ENCODE measurements around the gene EXO1.
"Not testable (repeated sequence)": the region's sequence is repeated elsewhere in the genome, so short reads cannot be mapped to it uniquely, and the experiment has no call there.

Gene EXO1
- total RNA-seq: 2.7 to 24.3 (median 11.1) reads per million in 18 experiments

DNA sequence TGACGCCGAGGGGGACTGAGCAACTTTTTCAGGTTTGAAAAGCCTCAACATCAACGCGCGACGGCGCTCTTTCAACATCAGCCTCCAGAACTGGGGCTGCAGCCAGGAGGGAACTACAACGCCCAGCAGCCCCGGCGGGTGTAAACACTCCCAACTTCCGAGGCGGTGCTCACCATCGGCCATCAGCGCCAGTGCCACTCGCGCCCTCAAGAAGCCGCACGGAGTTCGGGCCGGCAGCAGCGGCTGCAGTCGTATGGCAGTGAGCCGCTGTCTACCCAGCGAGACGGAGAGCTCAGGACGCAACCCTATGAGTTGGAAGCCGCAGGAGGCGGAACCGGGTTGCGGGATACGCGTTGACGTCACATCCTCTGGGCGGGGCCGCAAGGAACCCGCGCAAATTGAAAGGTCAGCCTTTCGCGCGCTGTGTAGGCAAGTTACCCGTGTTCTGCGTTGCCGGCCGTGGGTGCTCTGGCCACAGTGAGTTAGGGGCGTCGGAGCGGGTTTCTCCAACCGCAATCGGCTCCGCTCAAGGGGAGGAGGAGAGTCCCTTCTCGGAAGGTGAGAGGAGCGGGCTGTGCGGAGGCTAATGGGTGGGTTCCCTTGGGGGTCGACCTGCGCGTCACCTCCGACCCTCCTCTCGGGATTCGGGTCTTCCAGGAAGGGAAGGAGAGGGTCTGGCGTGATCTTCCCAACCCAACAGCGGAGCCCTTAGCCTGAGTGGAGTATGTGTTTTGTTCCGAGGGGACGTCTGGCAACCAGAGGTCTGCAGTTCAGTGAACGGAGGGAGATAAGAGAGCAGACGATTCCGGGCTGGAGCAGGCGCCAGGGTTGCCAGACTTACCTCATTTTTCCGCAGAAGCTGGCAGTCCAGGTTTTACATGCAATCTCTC lies at the start of gene EXO1:
TSS of gene EXO1 (plus strand) at position 409 of the 890 bp plus-strand sequence. CDS start 2,222 bp downstream, outside the sequence.
- peak; percentile 88 to 89 for DNase-seq

DNA sequence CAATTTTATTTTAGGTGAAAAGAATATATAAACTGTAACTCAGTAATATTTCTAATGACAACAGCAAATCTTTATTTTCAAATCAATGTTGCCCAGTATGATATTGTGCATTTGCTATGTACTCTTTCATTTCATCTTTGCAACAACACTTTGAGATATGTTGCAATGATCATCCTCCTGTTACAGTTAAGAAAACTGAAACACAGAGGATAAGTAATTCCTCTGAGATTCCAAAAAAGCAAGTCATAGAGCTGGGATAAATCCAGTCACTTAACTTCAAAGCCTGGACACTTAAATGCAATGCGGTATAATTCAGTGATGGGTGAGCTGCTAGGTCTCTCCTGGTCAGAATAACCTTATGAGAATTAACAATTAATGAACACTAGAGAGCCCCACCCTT lies 48.6 kb upstream of the EXO1 start:
- DNase-seq: no peak

DNA sequence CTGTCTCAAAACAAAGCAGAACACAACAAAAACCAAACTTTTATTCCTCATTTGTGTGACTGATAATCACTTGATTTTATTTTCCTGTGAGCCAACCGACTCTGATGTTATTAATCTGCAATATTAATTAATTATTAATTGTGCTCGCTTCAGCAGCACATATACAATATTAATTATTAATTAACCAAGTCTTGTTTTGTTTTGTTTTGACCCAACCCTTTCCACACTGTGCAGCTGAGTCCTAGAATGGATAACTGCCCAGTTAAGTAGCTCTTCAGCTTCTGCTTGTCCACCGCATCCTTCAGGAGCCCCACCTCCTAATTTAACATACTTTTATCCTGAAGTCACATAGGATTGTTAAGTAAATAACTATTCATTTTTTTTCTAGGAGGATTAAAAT lies 47.4 kb upstream of the EXO1 start:
- DNase-seq: no peak

DNA sequence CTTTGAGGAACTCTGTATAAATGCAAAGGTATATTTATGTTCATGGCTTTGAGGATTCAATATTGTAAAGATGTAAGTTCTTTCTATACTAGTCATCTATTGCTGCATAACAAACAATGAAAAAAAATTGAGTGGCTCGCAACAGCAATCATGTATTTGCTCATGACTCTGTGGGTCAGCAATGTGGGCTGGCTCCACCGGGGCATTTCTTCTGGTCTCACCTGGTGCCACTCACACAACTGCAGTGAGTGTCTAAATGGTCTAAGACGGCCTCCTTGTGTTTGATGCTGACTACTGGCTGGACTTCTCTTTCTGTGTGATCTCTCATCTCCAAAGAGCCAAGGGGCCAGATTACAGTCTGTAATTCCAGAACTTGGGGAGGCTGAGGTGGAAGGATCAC lies 45.1 kb upstream of the EXO1 start:
- DNase-seq: no peak

DNA sequence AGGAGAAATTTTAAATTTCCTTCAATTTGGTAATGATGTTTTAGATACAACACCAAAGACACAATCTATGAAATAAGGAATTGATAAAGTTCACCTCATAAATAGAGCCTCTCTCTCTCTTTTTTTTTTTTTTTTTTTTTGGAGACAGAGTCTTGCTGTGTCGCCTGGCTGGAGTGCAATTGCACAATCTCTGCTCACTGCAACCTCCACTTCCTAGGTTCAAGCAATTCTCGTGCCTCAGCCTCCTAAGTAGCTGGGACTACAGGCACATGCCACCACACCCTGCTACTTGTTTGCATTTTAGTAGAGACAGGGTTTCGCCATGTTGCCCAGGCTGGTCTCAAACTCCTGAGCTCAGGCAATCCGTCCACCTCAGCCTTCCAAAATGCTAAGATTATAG lies 43.3 kb upstream of the EXO1 start:
- DNase-seq: not testable (repeated sequence)

DNA sequence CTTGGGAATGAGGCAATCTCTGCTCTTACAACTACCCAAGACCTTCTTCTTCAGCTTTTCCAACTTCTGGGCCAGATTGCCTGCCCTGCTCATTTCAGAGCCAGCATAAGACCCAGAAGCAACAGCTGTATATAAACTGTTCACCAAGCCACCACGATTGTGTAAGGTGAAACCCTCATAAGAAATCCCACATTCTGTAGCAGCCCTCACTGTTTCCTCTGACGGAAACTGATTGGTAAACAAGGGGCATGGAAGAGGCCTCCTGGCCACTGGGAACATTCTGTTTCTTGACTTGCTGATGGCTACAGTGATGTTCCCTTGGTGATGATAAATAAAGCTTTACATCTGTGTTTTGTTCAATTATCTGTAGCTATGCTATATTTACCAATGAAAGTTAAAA lies 39.7 kb upstream of the EXO1 start:
- no peak for DNase-seq

DNA sequence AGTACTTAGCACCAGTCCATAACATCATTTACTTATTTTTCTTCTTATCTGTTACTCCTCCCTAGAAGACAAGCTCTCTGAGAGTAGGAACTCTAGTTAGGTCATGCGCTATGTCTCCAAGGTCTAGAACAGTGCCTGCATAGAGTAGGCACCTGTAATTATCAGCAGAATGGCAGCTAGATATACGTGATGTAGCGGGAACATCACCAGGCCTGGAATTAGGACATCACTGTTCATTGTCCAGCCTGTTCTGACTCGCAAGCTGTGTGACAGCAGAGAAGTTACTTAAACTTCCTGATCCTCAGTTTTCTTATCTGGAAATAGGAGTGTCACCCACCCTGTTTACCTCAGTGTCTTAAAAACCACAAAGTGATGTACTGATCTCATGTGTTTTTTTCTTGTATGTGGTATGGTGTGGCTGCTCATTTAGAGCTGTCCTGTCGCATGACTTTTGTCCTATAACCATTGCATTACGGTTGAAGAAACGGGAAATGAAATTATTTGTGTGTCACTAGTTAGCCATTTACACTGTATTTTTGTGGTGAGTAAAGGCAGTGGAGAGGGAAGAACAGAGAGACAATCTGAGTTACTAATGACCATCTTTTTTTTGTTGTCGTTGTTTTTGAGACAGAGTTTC lies 37.1 kb upstream of the EXO1 start:
- peak; percentile 75 to 81 for DNase-seq

DNA sequence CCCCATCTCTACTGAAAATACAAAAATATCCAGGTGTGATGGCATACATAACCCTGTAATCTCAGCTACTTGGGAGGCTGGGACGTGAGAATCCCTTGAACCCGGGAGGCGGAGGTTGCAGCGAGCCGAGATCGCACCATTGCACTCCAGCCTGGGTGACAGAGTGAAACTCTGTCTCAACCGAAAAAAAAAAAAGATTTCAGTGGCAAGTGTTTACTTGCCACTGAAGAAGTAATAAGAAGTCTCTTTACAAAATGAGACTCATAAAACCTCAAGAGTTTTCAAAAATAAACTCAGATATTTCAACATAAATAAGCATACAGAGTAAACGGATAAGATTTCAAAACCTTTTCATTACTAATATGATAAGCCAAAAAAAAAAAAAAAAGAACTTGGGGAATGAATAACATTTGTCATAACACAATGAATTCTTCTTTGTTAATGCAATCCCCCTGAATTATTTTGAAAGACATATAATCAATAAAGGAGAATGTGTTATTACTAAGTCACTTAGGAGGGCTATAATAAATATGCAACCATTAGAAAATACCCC lies 34.2 kb upstream of the EXO1 start:
- DNase-seq: peak in 1 of 2 donors; percentile 70

DNA sequence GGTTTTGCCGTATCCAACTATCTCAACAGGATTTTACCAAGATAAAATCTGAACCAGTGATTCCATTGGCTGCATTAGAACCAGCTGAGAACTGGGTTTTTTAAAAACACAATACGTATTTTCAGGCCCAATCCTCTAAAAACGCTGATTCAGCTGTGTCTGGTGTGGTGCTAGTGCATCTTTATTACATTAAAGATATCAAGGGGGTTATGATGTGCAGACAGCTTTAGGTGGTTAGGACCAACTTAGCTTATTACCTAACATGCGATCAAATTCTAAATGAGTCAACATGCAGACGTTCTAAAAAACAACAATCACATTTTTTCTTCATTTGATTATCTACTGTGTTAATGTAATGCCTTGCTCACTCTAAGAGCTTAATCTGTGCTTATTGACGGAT lies 32.0 kb upstream of the EXO1 start:
- no peak for DNase-seq

DNA sequence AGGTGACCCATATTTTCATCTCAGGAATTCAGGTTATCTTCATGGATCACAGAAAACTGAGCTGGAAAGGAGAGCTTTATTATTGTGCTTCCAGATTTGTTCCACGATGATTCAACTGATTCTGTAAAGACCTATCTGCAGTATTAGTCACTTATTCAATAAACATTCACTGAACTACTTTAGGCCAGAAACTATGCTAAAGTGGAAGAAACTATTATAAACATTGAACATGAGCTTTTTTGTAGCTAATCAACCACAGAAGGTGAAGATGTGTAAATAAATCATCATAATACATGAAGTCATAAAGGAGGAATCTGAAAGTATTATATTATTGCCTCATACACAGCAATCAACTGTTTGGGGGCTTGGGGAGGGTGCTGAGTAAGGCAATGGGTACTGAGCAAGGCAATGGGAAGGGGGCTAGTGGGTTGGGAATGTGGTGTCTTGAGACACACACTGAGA lies 30.6 kb upstream of the EXO1 start:
- DNase-seq: no peak

DNA sequence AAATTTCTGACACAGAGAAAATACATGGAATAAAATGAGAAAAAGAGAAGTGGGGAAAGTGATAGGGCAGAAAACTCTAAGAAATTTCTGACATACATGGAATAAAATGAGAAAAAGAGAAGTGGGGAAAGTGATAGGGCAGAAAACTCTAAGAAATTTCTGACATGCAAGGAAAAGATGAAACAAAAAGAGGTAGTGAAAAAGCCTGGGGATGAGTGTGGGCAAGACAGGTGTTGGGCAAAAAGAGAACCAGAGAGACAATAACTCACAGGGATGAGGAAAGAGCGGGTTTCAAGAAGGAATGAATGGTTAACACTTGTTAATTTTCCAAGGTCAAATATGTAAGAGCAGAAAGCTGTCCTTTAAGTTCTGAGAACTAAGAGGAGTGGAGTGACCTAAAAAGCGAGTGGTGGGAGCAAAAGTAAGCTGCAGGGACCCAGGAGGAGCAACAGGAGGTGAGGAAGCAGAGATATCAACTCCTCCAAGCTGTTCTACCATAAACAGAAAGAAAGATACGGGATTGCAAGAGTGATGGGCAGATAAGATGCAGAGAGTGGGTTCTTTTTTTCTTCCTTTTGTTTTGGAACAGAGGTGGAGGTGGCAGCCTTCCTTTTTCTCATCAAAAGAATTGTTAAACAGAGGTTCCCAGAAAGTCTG lies 29.9 kb upstream of the EXO1 start:
- DNase-seq: peak; percentile 8 to 19

DNA sequence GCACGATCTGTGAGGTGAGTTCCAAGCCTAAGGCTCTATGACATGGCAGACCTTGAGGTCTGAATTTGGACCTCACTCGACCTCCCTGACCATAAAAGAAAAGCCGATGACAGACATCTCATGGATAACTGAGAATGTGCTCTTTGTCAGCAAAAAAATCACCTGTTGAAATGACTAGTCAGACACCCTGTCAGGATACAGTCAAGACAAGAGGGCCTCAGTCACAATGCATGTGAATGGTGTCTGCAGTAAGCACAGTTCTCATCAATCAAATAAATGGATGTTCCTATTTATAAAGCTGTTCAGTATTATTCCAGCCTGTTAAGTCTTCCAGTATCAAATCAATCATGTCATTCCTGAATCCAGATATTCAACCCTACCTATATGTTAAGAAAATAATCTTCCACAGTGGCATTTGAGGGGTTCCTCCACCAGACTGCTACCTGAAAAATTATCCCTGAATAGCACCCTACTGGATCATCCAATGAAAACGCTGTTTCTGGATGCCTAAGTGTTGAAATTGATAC lies 28.6 kb upstream of the EXO1 start:
- no peak for DNase-seq

DNA sequence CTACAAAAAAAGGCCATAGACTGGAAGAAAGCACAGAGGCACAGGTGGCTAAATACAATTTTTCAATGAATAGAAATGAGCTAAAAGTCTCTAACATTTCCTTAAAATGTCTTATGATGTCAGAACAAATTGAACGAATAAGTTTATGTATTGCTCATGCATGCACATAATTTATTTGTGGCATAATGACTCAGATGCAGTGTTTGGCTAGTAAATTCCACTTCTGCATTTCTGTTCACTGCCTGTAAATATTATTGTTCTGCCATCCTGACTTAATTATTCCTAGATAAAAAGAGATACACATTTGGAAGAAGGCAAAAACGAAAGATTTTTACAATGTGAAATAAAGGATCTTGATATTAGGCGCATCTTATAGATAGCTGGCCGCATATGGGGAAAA lies 26.6 kb upstream of the EXO1 start:
- DNase-seq: peak; percentile 62 to 72

DNA sequence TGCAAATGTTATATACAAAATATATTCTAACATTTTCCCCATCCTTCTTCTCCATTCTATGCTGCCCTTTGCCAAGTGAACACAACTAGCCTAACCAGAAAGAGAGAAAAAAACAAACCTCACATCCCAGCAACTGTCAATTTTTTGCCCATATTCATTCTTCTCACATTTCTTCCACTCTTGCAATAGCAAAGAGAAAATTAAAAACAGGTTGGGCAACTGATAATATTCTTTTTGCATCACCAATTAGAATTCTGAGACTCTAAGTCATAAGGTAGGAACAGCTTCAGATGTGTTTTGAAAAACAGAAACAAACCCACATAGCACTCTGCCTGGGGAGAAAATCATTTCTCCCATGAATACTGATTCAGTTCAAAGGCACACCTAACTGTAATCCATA lies 25.2 kb upstream of the EXO1 start:
- DNase-seq: no peak

DNA sequence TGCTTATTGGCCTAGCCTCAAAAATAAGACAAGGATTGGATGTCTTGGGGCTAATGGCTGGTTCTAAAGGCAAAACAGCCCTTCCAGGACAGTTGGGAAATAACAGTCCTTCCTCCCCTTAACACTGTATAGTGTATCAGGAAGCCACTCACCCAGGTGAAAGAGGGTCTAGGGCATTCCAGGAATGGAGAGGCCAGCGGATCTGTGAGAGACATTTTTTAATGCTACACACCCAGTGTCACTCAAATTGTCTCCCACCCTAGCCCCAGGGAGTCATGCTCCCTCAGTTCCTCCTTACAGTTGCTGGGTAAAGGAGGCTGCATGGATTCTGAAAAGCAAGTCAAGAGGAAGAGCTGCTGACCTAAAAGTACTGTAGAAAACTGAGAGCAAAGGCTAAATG lies 24.1 kb upstream of the EXO1 start:
- no peak for DNase-seq

DNA sequence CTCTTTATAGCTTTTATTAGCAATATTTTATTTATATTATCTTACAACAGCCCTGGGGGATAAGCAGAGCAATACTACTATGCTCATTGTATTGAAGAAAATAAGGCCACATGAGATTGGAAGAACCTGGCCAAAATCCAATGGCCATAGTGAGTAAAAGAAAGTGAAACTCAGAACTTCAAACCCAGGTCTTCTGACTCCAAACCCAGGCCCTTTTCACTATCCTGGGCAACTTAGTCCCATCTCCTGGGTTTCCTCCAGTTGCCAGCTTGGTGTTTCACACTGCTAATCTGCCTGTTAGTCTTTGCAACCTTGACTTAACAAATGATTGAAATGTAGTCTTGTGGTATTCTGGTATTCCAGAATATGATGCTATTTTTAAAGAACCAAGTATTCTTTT lies 22.4 kb upstream of the EXO1 start:
- DNase-seq: no peak

DNA sequence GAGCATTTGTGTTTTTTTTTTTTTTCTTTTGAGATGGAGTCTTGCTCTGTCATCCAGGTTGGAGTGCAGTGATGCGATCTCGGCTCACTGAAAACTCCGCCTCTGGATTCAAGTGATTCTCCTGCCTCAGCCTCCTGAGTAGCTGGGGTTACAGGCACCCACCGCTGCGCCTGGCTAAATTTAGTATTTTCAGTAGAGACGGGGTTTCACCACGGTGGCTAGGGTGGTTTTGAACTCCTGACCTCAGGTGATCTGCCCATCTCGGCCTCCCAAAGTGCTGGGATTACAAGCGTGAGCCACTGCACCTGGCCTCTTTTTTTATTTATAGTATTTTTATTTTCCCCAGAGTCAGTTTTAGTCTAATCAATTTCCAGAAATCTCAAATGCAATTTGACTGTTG lies 21.4 kb upstream of the EXO1 start:
- DNase-seq: not testable (repeated sequence)

DNA sequence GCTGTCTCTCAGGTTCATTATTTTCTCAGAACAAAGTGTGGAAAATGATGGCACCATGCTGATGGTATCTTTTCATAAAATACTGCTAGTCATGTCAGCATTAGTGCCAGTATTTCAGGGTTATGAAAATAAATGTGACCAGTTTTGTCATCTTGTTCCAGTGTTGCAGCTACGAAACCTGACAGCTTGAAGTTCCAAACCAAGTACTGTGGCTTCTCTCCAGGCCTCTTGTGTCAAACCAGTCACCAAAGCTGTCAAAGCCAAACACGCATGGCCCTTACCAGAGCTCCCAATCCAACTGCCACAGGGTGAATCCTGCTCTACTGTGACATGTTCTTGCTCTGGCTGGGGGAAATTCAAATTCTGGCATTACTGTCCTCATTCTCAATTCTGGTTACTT lies 20.7 kb upstream of the EXO1 start:
- DNase-seq: no peak

DNA sequence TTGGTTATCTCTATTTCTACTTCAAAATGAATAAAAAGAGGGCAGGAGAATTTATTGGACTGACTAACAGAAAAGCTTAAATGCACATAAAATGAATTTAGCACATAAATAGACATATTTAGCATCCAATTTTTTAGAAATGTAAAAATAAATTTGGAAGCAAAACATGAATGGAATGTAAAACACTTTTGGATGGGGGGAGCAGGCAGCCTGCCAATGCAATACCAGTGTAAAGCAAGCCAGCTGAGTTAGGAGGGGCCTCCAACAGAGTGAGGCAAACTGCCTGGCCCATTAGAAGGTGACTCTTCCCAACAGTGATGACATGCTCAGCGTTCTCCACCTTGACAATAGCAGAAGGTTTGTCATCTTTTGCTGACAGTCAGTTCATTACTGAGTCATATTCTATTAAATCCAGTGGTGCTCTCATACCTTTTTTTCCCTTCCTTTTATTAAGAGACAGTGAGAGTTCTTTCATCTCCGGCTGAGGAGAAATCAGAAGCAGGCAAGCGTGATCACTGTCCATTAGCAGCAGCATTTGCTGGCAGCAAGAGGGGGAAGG lies 19.5 kb upstream of the EXO1 start:
- no peak for DNase-seq

DNA sequence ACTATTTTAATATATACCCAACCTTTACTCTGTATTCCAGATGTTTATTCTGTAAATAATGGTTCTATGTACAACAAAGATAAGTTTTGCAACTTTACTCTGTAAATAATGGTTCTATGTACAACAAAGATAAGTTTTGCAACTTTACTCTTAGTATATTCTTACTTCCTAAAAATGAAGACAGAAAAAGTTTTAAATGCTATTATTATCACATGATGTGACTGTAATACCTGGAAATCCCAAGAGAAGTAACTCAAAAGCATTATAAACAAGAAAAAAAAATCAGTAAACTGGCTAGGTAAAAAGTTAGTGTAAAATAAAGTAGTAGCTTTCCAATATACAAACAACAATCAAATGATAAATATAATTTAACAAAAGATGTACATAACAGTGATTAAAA lies 18.5 kb upstream of the EXO1 start:
- peak in 1 of 2 donors; percentile 39 for DNase-seq

DNA sequence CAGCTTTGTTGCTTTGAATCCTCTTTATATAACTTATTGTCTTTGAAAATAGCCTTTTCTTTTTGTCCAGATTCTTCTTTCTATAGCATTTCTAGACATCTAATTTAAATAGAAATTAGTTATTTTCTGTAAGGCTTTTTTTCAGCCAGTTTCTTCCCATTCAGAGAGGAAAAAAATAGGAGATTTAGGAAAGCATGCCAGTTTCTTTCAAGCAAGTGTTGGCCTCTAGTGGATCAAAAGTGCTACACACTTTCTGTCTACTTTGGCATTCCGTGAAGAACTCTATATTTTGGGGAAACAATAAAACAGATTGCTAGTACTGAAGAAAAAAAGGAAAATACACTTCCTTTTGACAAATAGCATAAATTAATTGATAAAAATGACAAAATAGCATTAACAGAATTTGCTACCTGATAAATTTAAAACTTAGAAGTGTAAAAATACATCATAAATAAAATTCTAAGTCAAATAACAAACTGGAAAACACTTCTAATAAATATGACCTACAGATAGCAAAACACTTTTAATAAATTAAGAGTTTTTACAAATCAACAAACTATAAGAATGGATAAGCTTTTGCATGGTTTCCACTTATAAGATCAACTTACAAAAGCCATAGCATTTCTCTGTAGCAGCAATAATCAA lies 13.1 kb upstream of the EXO1 start:
- DNase-seq: peak; percentile 49 to 56

DNA sequence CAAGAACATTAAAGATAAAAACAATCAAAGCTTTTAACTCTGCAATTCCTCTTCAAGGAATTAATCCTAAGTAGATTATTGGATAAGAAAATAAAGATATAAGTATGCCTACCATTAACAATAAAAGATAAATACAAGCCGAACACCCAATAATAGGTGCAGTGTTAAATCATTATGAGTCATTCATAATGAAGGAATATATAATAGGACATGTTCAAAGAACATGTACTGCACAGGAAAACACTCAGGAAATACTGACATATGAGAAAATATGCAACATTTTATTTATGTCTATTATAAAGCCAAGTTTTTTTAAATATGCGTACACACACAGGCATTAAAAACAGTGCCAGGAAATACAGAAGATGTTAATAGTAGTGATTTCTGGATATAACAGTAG lies 11.1 kb upstream of the EXO1 start:
- DNase-seq: no peak

All from inflammatory macrophage (primary cell).